NAMALWA (cell line): ENCODE measurements around the gene RYR2.
"Not testable (repeated sequence)": the region's sequence is repeated elsewhere in the genome, so short reads cannot be mapped to it uniquely, and the experiment has no call there.

Experiments used
- DNase-seq: peaks from one replicate; pipeline ENCODE4 v3.0.0-alpha.2; 2015; ENCODE audit warnings: low spot score

RYR2 gene

DNA sequence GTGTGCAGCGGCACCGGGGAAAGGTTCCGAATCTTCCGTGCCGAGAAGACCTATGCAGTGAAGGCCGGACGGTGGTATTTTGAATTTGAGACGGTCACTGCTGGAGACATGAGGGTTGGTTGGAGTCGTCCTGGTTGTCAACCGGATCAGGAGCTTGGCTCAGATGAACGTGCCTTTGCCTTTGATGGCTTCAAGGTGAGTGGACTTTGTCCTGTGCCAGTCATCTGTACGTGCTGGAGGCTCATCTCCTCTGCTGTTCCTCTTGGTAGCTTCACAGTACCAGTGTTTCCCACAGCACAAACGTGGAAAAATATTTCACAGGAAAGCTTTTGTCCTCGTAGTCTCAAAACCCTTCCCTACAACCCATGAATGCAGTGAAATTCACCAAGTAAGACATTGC, 524.6 kb downstream of the RYR2 start:
- no peak for DNase-seq

- DNase-seq = no peak
Observed at GRCh38 chr1:237568955-237569354, 527.0 kb downstream of the RYR2 start.

DNA sequence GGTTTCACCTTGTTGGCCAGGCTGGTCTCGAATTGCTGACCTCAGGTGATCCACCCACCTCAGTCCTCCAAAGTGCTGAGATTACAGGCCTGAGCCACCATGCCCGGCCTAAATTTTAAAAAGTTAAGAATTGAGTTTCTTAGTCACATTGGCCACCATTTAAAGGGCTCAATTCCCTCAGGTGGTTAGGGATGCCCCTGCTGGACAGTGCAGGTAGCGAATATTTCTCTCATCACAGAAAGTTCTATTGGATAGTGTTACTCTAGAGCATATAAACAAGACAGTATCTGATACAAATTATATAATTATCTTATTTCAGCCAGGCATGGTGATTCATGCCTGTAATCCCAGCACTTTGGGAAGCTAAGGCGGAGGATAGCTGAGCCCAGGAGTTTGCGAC, 528.5 kb downstream of the RYR2 start:
- peak; percentile 16 for DNase-seq

DNA sequence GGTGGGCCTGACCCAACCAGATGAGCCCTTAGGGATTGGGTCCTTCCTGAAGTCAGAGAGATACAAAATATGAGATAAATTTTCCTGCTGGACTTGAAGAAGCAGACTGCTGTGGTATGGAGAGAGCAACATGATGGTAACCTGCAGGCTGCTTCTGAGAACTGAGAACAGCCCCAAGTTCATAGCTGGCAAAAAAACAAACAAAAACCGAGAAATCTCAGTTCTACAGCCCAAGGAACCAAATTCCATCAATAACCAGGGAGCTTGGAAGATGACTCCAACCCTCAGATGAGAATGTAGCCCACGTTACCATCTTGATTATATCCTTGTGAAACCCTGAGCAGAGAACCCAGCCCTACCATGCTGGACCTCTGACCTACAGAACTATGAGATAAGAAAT, 532.6 kb downstream of the RYR2 start:
- no peak for DNase-seq

DNA sequence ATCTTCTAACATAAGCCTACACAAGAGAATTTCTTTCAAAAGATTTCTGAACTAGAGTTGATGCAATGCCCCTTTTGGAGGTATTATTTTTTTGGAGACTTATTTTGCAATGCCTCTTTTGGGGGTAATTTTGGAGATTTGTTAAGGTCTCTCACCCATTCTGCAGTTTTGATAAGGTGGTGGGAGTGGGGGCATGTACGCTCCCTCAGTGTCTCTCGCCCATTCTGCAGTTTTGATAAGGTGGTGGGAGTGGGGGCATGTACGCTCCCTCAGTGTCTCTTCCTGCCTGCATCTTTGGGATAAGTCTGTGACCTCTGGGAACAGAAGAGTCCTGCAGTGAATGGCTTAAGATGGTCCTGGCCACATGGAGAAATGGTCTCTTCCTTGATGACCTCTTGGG, 536.6 kb downstream of the RYR2 start:
- DNase-seq = no peak

- DNase-seq = no peak
Observed at GRCh38 chr1:237580726-237581125, 538.7 kb downstream of the RYR2 start.

DNA sequence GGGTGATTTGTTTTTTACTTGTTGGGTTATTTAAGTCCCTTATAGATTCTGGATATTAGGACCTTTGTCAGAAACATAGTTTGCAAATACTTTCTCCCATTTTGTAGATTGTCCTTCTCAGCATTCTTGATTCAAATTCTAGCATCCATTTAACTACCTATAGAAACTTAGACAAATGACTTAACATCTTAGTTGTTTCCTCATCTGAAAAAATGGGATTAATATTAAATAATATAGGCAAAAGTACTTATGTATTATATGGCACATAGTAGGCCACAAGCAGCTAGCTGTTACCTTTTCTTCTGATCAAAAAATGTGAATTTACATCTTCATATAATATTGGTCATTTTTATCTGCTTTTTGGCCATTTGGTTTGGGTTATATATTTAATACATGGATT, 541.3 kb downstream of the RYR2 start:
- no peak for DNase-seq

GRCh38 chr1:237583756-237584155, 541.8 kb downstream of the RYR2 start:
- no peak for DNase-seq

DNA sequence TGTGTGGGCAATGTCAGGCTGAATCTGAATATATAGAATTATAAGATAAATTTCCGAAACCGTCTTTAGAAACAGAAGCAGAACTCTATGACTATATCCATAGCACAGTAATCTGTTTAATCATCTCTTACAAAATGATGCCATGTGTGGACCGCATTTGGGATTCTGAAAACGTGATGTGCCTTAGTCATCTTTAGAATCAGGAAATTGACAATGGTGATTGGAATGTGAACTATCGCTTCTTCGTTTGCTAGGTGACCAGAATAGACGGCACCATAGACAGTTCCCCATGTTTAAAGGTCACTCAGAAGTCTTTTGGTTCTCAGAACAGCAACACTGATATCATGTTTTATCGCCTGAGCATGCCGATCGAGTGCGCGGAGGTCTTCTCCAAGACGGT, 548.4 kb downstream of the RYR2 start:
- no peak for DNase-seq

DNA sequence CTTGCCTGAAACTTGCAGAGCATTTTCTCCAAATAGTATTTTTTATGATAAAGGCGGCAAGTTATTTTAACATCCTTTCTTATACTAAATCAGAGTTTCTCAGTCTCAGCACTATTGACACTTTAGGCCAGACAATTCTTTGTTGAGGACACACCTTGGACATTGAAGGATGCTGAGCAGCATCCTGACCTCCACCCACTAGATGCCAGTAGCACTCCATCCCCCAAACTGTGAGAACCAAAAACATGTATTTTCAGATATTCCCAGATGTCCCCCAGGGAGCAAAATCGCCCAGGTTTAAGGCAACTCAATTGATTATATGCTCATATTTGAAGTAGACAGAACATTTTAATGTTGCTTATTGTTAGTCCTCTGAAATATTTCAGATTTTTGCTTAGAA, 549.4 kb downstream of the RYR2 start:
- no peak for DNase-seq

DNA sequence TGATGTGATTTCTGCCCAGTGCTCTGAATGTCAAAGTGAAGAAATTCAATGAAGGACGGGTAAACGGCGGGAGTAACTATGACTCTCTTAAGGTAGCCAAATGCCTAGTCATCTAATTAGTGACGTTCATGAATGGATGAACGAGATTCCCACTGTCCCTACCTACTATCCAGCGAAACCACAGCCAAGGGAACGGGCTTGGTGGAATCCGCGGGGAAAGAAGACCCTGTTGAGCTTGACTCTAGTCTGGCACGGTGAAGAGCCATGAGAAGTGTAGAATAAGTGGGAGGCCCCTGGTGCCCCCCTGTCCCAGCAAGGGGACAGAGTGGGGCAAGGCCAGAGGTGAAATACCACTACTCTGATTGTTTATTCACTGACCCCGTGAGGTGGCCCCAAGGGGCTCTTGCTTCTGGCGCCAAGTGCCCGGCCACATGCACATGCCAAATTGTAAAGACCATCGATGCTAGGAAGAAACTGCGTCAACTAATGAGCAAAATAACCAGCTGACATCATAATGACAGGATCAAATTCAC, 561.1 kb downstream of the RYR2 start:
- not testable (repeated sequence) for DNase-seq

GRCh38 chr1:237608433-237608832, 566.4 kb downstream of the RYR2 start:
- DNase-seq = no peak

DNA sequence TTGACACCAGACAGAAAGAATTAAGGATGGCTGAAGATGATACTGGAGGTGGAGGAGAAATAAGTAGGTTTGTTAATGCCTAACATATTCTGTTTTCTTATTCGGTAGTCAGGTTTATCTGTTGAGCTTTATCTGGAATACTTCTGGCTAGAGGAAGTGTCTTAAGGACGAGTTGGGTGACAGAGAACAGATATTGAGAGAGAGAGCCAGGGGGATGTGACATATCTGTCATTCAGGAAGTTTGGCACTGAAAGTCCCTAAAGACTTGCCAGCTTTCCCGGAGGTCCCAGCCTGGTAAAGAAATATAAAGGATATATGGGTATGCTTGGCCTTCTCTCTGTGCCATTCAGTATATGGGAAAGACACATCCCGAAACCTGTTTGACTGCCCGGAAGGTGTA, 568.2 kb downstream of the RYR2 start:
- no peak for DNase-seq

DNA sequence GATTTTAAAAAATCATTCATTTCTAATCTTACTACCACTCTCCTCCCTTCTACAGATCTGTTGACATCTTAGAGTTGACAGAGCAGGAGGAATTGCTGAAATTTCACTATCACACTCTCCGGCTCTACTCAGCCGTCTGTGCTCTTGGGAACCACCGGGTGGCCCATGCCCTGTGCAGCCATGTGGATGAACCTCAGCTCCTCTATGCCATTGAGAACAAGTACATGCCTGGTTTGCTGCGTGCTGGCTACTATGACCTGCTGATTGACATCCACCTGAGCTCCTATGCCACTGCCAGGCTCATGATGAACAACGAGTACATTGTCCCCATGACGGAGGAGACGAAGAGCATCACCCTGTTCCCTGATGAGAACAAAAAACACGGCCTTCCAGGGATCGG, 572.0 kb downstream of the RYR2 start:
- no peak for DNase-seq

DNA sequence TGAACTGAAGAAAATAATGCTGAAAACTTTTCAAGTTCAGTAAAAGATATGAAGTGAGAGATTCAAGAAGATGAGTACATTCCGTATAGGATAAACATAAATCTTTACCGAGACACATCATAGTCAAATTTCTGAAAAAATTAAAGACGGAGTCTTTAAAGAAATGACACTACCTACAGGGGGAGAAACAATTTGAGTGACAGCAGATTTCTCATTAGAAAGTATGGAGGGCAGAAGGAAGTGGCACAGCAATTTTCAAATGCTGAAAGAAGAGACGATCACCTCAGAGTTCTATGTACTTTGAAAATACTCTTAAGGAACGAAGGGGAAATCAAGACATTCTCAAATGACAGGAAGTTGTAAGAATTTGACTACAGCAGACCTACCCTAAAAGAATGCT, 577.6 kb downstream of the RYR2 start:
- no peak for DNase-seq

- DNase-seq = no peak
Observed at GRCh38 chr1:237634922-237635321, 592.9 kb downstream of the RYR2 start.

DNA sequence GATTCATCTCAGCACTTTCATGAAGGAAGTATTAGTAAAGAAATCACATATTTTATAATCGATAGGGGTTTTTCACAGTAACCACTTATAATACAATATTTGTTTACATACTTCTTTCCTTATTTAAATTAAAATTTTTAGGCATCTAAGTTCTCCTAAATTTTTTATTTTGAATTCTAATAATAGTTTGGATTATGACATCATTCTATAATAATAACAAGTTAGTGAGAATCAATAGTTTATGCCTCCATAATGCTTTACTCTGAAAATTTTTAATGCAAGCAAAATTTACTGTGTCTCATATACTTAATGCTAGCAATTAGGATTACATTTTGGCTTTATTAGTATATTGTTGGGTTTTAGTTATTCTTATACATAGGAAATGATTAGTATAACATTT, 596.6 kb downstream of the RYR2 start:
- no peak for DNase-seq

DNA sequence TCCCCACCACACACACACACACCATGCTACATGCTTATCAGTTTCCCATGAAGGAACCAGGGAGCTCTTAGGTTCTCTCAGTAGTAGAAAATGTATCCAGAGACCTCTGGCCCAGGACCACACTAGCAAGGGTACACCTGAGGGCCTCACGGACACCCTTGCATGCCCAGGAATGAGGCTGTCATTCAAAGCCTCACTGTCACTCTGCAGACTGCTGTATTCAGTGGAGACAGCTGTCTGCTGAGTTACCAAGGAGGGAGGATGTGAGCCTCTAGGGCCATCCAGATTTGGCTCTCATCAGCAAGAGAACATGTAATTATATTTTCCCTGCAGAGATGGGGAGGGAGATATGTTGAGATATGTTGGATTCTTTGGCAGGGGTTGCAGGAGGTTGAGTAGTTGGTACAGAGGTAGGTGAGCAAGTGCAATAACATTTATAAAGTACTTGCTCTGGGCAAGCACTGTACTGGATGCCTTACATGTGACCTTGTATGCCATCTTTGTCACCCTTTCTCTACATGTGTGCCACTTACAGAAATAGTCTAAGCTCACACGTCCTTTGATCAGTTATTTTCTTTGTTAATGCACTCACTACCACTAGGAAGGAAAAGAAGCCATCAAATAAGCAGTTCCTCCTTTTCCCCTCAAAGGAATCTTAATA, 598.2 kb downstream of the RYR2 start:
- DNase-seq = no peak

DNA sequence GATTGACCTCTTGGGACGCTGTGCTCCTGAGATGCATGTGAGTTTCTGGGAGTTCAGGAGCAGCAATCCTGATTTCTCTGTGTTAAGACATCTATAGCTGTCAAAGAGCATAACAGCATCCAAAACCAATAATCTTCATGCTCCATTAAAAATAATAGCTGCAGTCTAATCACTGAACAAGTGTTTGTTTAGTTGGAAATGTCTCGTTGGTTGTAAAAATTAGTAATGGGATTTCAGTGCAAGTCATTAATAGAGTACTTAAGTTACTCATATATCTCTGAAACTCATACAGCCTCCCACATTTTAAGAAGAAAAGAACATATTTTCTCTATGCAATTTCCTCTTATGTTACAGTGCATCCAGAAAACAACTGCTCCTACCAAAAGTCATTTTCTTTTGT, 599.0 kb downstream of the RYR2 start:
- DNase-seq = no peak

DNA sequence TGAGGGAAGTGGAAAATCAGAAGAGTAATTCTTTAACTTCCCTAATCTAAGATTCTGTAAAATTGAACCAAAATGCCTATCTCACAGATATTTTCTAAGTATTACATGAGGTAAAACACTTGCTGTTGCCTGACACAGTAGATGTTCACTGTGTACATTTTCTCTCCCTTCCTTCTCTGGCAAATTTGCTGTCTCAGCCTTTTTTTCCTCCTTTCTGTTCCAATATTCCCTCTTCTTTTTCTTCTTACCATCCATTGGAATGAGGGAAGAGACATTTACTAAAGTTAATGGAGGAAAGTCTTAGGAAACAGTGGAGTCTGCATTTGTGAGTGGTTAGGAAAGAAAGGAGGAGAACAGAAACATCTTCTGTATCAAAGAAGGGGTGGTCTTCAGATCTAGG, 608.8 kb downstream of the RYR2 start:
- no peak for DNase-seq

- DNase-seq = no peak
Observed at GRCh38 chr1:237655778-237656177, 613.8 kb downstream of the RYR2 start.

DNA sequence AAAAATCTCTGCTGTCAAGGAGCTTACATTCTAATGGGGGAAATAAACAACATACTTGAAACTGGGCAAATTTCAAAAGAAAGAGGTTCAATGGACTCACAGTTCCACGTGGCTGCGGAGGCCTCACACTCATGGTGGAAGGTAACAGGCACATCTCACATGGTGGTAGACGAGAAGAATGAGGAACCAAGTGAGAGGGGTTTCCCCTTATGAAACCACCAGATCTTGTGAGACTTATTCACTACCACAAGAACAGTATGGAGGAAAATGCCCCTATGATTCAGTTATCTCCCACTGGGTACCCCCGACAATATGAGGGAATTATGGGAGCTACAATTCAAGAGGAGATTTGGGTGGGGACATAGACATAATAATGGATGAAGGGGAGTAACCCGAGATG, 622.4 kb downstream of the RYR2 start:
- no peak for DNase-seq

- no peak for DNase-seq
Observed at GRCh38 chr1:237670302-237670701, 628.3 kb downstream of the RYR2 start.

DNA sequence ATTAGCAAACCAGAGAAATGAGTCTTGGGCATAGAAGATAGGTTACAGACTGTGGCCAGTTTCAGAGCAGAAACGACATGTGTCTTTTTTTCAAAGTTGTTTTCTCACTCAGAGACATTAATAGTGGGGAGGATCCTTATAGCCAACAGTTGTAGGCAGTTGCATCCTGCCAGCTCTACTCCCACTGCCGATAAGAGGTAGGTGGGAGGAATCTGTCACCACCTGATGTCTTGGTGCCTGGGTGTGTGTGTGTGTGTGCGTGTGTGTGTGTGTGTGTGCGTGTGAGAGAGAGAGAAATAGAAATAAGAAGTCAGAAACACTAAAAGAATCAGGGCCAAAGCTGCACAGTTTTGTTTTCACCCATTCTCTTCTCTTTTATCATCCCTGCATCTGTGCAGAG, 629.3 kb downstream of the RYR2 start:
- DNase-seq = no peak

DNA sequence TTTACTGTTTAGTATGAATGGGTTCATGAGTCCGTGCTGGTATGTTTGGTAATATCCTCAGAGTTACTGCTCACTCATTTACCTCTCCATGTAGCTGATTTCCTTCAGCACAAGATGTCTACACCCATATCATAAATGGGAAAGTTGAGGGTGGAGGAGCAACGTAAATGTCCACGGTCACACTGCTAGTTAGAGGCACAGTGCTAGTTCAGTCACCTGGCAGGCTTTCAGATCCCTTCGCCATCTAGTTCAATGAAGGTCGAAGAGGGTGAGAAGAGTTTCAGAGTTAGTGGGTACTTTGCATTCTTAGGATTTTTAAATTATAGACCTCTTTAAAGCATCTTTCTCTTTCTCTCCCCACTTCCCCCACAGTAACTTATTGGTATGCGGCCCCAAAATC, 630.0 kb downstream of the RYR2 start:
- DNase-seq = no peak
